Measurements from ENCODE around the gene MAP3K14. TPM values are rescaled to one million over a fixed set of nuclear protein-coding genes. Genes with fewer than 3 reads are reported as not detected.

MAP3K14 gene
- total and polyA plus RNA-seq, 2 of the 4 experiments (the other 2 are of a cell fraction): 4.1 to 21.7 TPM

GRCh38 chr17:45289301-45290268, 27.2 kb downstream of the MAP3K14 start:
- no peak overlapping the region for H3K4me3 ChIP-seq (ENCODE audit: insufficient read depth, low read depth, low read length)
- H3K27me3 ChIP-seq (ENCODE audit: control insufficient read depth, insufficient read depth, low read length): no peaks in the 10 kb centered on the region
- no peak overlapping the region for H3K4ac ChIP-seq (ENCODE audit: low read depth, low read length)
- intact Hi-C loops (cut with micrococcal nuclease) (loop anchor here (5.0 kb wide), 1 partner anchor 98 kb away; no protein-coding TSS in a partner anchor), in situ Hi-C loops (cut with MboI; ENCODE audit: low sequenced_read_pairs) (no loop called here), dilution Hi-C loops (cut with HindIII; ENCODE audit: low sequenced_read_pairs, unreplicated experiment) (no loop called here)
- H2BK5ac ChIP-seq (ENCODE audit: low read depth, low read length, poor library complexity, severe bottlenecking): no peak overlapping the region
- H3K36me3 ChIP-seq (ENCODE audit: control insufficient read depth, insufficient read depth, low read length): peaks cover 50% of the 10 kb centered on the region
- H3K23ac ChIP-seq (ENCODE audit: low read depth, low read length): no peak overlapping the region
- ChIA-PET CTCF (no interaction called here), POLR2A (ENCODE audit: unreplicated experiment) (no interaction called here)
- no peak overlapping the region for H2BK120ac ChIP-seq (ENCODE audit: low read depth, low read length)
- DNase-seq (no peak), ATAC-seq (ENCODE audit: low read depth) (no peak)
- H2AFZ ChIP-seq (replicated peaks; ENCODE audit: low read length, poor library complexity): no peak overlapping the region
- H2AK5ac ChIP-seq (ENCODE audit: low read depth, low read length): no peak overlapping the region
- no peak overlapping the region for H2BK15ac ChIP-seq (ENCODE audit: low read depth, low read length)
- H3K4me2 ChIP-seq (ENCODE audit: low read depth, low read length): no peak overlapping the region
- no peak overlapping the region for H4K91ac ChIP-seq (ENCODE audit: insufficient read depth, low read depth, low read length)
- H2BK20ac ChIP-seq (ENCODE audit: low read depth, low read length): no peak overlapping the region
- BruUV-seq (replicated peaks): no TSS peak
- H3K9me3 ChIP-seq (ENCODE audit: control insufficient read depth, insufficient read depth, low read length): no peaks in the 10 kb centered on the region
- H3K4me1 ChIP-seq (ENCODE audit: control insufficient read depth, insufficient read depth, low read length): peaks cover 31% of the 10 kb centered on the region
- H3K56ac ChIP-seq (ENCODE audit: extremely low read depth, insufficient read depth, low read length): no peak overlapping the region
- H4K20me1 ChIP-seq (ENCODE audit: insufficient read depth, low read length): peaks cover 53% of the 10 kb centered on the region
- H4K8ac ChIP-seq (ENCODE audit: low read depth in 2 of 2, low read length in 2 of 2): no peak overlapping the region
- TF ChIP-seq CEBPB (IDR thresholded peaks at IDR 0.05; ENCODE audit: low read depth, low read length) (no peak), ELK1 (IDR thresholded peaks at IDR 0.05; ENCODE audit: borderline replicate concordance, low read depth, low read length) (no peak), CHD1 (IDR thresholded peaks at IDR 0.05; ENCODE audit: low read depth, low read length) (no peak), MAZ (IDR thresholded peaks at IDR 0.05; ENCODE audit: borderline replicate concordance, low read depth, low read length) (peak; percentile 59; the same call in 1 of the 2 replicates), POLR2A (IDR thresholded peaks at IDR 0.05; ENCODE audit: low read depth, low read length) (no peak), RCOR1 (IDR thresholded peaks at IDR 0.05; ENCODE audit: insufficient replicate concordance, low read length) (no peak), RFX5 (IDR thresholded peaks at IDR 0.05; ENCODE audit: low read depth, low read length) (no peak), FOS (IDR thresholded peaks at IDR 0.05; ENCODE audit: low read depth, low read length) (no peak)
- no peak overlapping the region for H4K5ac ChIP-seq (ENCODE audit: low read depth, low read length)
- H3K9ac ChIP-seq (ENCODE audit: low read depth, low read length): no peak overlapping the region
- WGBS, 2 experiments (ENCODE audit: extremely low coverage in 2 of 2, insufficient read length in 1 of 2): 100% methylated on average over 2 of the region's 15 CpGs; no CpG with 5 or more reads in 1 of the 2 experiments
- no peak overlapping the region for H2AK9ac ChIP-seq (replicated peaks; ENCODE audit: low read depth, low read length, poor library complexity)
- H3K79me1 ChIP-seq (ENCODE audit: low read depth in 1 of 2, low read length in 2 of 2): peaks cover 29 to 57% of the 10 kb centered on the region in 2 experiments
- no peak overlapping the region for H3K27ac ChIP-seq (ENCODE audit: insufficient read depth, low read length)
- H3K9me1 ChIP-seq (ENCODE audit: insufficient read depth, low read length): peaks cover 35% of the 10 kb centered on the region
- no peak overlapping the region for H3K18ac ChIP-seq (ENCODE audit: low read depth, low read length)
- H3K14ac ChIP-seq (replicated peaks; ENCODE audit: low read depth, low read length): no peak overlapping the region
